ENCODE data around the gene SLC9A8. TPM values are rescaled to one million over a fixed set of nuclear protein-coding genes. Genes with fewer than 3 reads are reported as not detected.
A peak's percentile ranks its signal among the peaks of the same experiment; 100 is the strongest.

Gene SLC9A8
- total and polyA plus RNA-seq, 9 of the 15 experiments (the other 6 are each of a cell fraction or from before 2014, with no cell fraction given), result 0.56 to 9.7 (median 5.0) TPM

- TF ChIP-seq ETS1 (conservative IDR thresholded peaks at IDR 0.05; ENCODE audit: control insufficient read depth, low read depth, low read length) (peak; percentile 51), HMBOX1 (IDR thresholded peaks at IDR 0.05) (no peak), ZNF445 (CRISPR knock-in tag; IDR thresholded peaks at IDR 0.05; ENCODE audit: low read depth) (no peak), ZNF408 (CRISPR knock-in tag; IDR thresholded peaks at IDR 0.05; ENCODE audit: low read depth) (no peak), SNRNP70 (optimal IDR thresholded peaks at IDR 0.05; ENCODE audit: low read depth, low read length) (no peak), JUND (IDR thresholded peaks at IDR 0.05; ENCODE audit: borderline replicate concordance, low read depth, low read length) (peak; percentile 76; the same call in 1 of the 2 replicates), JUND (tag; IDR thresholded peaks at IDR 0.05; ENCODE audit: borderline replicate concordance, low read depth, low read length) (peak; percentile 87; the same call in 2 of the 3 replicates), ZNF232 (CRISPR knock-in tag; IDR thresholded peaks at IDR 0.05) (no peak), ZNF75A (CRISPR knock-in tag; IDR thresholded peaks at IDR 0.05) (peak; percentile 25; the same call in 1 of the 2 replicates), ATF1 (CRISPR knock-in tag; IDR thresholded peaks at IDR 0.05) (0 out of 2 replicates have a peak, but pooled peaks have one; percentile 8), ATF1 (tag; IDR thresholded peaks at IDR 0.05) (peak; percentile 99), CREBBP (IDR thresholded peaks at IDR 0.05; ENCODE audit: low read depth, low read length) (no peak), EHMT2 (IDR thresholded peaks at IDR 0.05) (peak; percentile 61; the same call in 1 of the 2 replicates), TGIF2 (CRISPR knock-in tag; IDR thresholded peaks at IDR 0.05) (no peak), SAFB2 (IDR thresholded peaks at IDR 0.05; ENCODE audit: borderline replicate concordance, low read depth, low read length, severe bottlenecking) (no peak), EP300 (IDR thresholded peaks at IDR 0.05; ENCODE audit: low read length) (peak; percentile 13; the same call in 1 of the 2 replicates), ZNF224 (CRISPR knock-in tag; IDR thresholded peaks at IDR 0.05) (no peak), ETV5 (CRISPR knock-in tag; IDR thresholded peaks at IDR 0.05; ENCODE audit: low read depth) (peak; percentile 93), CBX5 (IDR thresholded peaks at IDR 0.05; ENCODE audit: borderline replicate concordance, low read depth) (no peak), ELF1 (tag; IDR thresholded peaks at IDR 0.05) (peak; percentile 87), HES1 (IDR thresholded peaks at IDR 0.05; ENCODE audit: low read depth) (peak; percentile 43; the same call in 1 of the 2 replicates), KLF10 (CRISPR knock-in tag; IDR thresholded peaks at IDR 0.05) (no peak), CSDE1 (IDR thresholded peaks at IDR 0.05) (peak in 1 of 2 experiments; percentile 98; a peak in 2 of 4 replicates), ZNF717 (CRISPR knock-in tag; IDR thresholded peaks at IDR 0.05) (no peak), CGGBP1 (CRISPR knock-in tag; IDR thresholded peaks at IDR 0.05) (no peak), XRCC5 (IDR thresholded peaks at IDR 0.05; ENCODE audit: low read depth, low read length) (0 out of 2 replicates have a peak, but pooled peaks have one; percentile 66)
- TF ChIP-seq, protein P1, sequence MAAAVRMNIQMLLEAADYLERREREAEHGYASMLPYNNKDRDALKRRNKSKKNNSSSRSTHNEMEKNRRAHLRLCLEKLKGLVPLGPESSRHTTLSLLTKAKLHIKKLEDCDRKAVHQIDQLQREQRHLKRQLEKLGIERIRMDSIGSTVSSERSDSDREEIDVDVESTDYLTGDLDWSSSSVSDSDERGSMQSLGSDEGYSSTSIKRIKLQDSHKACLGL (CRISPR knock-in tag; IDR thresholded peaks at IDR 0.05; ENCODE audit: borderline replicate concordance, poor library complexity, severe bottlenecking), result no peak
Measured at GRCh38 chr20:49915380-49916145, 102.9 kb downstream of the SLC9A8 start, which contains the start of gene SPATA2 (continued).

Data from K562 (cell line).